ENCODE results near the gene RHBG.

Gene RHBG

DNA sequence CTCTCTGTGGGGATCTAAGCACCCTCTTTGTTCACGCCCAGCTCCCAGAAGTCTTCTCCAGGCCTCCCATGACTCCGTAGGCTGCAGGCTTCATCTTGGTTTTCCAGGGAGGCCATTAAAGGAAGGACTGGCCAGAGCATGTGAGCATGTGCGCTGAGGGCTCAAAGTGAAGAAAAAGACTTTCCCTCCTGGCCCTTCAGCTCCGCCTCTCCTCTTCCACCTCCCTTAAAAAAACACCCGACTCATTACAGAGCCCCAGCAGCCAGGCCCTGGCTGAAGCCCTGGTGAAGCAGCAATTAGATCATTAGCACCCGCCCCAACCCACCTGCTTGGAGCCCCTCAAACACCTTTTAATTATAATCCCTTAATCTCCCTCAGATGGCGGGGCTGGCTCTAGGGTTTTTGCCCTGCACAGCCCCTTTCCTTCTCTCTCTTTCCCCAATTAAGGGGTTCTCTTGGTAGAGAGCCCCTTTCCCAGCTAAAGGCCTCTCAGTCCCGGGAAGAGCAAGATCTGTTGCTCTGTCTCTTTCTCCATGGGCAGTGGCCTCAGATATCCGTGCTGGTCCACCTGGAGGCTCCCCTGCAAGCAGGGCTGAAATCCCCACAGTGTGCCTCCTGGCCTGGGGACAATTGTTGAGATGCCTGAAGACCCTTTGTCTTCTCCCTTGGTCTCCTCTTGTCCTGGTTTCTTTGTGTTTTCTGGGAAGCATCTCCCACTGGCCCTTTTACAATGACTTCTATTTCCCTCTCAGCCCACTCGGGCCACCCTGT lies 30.5 kb downstream of the RHBG start:
- Histone ChIP-seq H4K20me1 (ENCODE audit: insufficient read depth, low read length) (no peaks in the 10 kb centered on the region; the same call in 1 of the 2 replicates), H3K4me3 (ENCODE audit: low read depth in 1 of 2, low read length in 2 of 2) (no peak overlapping the region), H3K4me2 (ENCODE audit: insufficient read depth, low read length) (no peak overlapping the region), H2AFZ (ENCODE audit: low read depth, low read length) (no peak overlapping the region), H3K36me3 (ENCODE audit: insufficient read depth, low read length) (no peaks in the 10 kb centered on the region), H3K27ac (ENCODE audit: low read length) (no peak overlapping the region), H3K9ac (ENCODE audit: low read depth, low read length) (no peak overlapping the region), H3K4me1 (ENCODE audit: insufficient read depth, low read length) (no peaks in the 10 kb centered on the region), H3K79me2 (ENCODE audit: insufficient read depth, low read length) (no peaks in the 10 kb centered on the region), H3K27me3 (ENCODE audit: insufficient read depth, low read length, poor library complexity) (peaks cover 10% of the 10 kb centered on the region), H3K9me3 (ENCODE audit: insufficient read depth, low read length, severe bottlenecking) (no peaks in the 10 kb centered on the region)
- TF ChIP-seq EZH2 (IDR thresholded peaks at IDR 0.05; ENCODE audit: borderline replicate concordance, low read depth, low read length, severe bottlenecking): no peak
- TF ChIP-seq, protein P1, sequence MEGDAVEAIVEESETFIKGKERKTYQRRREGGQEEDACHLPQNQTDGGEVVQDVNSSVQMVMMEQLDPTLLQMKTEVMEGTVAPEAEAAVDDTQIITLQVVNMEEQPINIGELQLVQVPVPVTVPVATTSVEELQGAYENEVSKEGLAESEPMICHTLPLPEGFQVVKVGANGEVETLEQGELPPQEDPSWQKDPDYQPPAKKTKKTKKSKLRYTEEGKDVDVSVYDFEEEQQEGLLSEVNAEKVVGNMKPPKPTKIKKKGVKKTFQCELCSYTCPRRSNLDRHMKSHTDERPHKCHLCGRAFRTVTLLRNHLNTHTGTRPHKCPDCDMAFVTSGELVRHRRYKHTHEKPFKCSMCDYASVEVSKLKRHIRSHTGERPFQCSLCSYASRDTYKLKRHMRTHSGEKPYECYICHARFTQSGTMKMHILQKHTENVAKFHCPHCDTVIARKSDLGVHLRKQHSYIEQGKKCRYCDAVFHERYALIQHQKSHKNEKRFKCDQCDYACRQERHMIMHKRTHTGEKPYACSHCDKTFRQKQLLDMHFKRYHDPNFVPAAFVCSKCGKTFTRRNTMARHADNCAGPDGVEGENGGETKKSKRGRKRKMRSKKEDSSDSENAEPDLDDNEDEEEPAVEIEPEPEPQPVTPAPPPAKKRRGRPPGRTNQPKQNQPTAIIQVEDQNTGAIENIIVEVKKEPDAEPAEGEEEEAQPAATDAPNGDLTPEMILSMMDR (IDR thresholded peaks at IDR 0.05; ENCODE audit: borderline replicate concordance, extremely low read depth, low read length, poor library complexity, severe bottlenecking): no peak
- no peak for ATAC-seq (ENCODE audit: insufficient read depth, low read depth)
- no peak for DNase-seq

DNA sequence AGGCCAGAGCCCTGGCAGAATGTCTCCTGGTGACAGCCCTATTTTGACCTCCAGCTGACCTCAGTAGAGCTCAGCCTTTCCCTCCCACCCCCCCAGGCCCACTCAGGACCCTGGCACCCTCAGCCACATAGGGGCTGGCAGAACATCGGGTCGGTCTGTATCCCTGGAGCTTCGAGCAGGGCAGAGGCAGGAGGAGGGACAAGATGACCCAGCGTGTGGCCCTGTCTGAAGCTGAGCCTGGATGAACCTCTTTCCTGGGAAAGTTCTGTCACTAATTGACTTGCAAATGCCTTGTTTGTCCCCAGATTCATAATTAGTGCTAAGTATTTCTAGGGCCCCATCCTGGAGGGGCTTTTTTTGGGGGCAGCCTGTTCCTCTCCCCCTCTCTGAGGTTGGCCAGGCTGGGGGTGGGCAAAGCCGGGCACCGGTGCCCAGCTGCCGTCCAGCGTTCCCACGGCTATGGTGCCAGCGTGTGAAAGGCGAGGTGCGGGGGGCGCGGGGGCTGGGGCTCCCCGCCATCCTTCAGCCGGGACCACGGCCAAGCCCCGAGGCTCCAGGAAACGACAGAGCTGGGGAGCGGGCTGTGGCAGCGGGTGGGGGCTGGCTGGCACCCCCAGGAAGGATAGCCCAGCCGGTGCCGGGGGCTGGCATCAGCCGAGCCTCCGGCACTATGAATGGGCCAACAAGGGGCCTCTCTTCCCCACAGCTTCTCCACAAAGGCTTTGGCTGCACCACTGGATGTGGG lies 31.4 kb downstream of the RHBG start:
- Histone ChIP-seq H2AFZ (ENCODE audit: low read depth, low read length) (no peak overlapping the region), H3K79me2 (ENCODE audit: insufficient read depth, low read length) (no peaks in the 10 kb centered on the region), H3K9ac (ENCODE audit: low read depth, low read length) (no peak overlapping the region), H3K27ac (ENCODE audit: low read length) (no peak overlapping the region), H4K20me1 (ENCODE audit: insufficient read depth, low read length) (no peaks in the 10 kb centered on the region; the same call in 1 of the 2 replicates), H3K36me3 (ENCODE audit: insufficient read depth, low read length) (no peaks in the 10 kb centered on the region), H3K9me3 (ENCODE audit: insufficient read depth, low read length, severe bottlenecking) (no peaks in the 10 kb centered on the region), H3K4me2 (ENCODE audit: insufficient read depth, low read length) (no peak overlapping the region), H3K27me3 (ENCODE audit: insufficient read depth, low read length, poor library complexity) (peaks cover 10% of the 10 kb centered on the region), H3K4me1 (ENCODE audit: insufficient read depth, low read length) (no peaks in the 10 kb centered on the region), H3K4me3 (ENCODE audit: low read depth in 1 of 2, low read length in 2 of 2) (no peak overlapping the region)
- no peak for DNase-seq
- ATAC-seq (ENCODE audit: insufficient read depth, low read depth): no peak
- TF ChIP-seq, protein P1 (IDR thresholded peaks at IDR 0.05; ENCODE audit: borderline replicate concordance, extremely low read depth, low read length, poor library complexity, severe bottlenecking): no peak
- TF ChIP-seq EZH2 (IDR thresholded peaks at IDR 0.05; ENCODE audit: borderline replicate concordance, low read depth, low read length, severe bottlenecking): no peak

DNA sequence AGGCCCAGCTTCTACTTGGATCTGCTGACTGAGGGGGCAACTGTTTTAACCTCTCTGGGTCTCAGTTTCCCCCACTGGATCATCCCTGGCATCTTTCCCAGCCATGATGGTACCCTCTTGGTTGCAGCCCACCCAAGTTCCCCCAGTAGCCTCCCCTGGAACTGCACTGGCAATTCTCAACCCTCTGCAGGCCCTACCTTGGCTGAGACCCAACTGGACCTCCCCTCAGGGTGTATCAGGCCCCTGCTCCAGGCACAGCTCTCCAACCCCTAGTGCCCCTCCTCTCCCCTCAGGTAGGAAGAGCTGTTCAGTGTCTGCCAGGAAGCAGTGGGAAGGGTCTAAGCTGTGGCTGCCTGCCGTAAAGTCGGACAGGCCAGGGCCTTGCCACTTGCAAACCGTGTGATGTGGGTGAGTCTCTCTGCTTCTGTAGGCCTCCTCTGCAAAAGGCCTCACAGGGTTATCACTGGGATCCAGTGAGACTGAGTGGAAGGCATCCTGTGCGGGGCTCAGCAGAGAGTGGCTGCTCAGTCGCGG lies 32.1 kb downstream of the RHBG start:
- no peaks in the 10 kb centered on the region for H3K4me1 ChIP-seq (ENCODE audit: insufficient read depth, low read length)
- no peaks in the 10 kb centered on the region for H3K79me2 ChIP-seq (ENCODE audit: insufficient read depth, low read length)
- no peak for ATAC-seq (ENCODE audit: insufficient read depth, low read depth)
- no peak overlapping the region for H3K4me2 ChIP-seq (ENCODE audit: insufficient read depth, low read length)
- TF ChIP-seq, protein P1 (IDR thresholded peaks at IDR 0.05; ENCODE audit: borderline replicate concordance, extremely low read depth, low read length, poor library complexity, severe bottlenecking): no peak
- no peak overlapping the region for H3K4me3 ChIP-seq (ENCODE audit: low read depth in 1 of 2, low read length in 2 of 2)
- H3K36me3 ChIP-seq (ENCODE audit: insufficient read depth, low read length): no peaks in the 10 kb centered on the region
- peaks cover 16% of the 10 kb centered on the region for H3K27me3 ChIP-seq (ENCODE audit: insufficient read depth, low read length, poor library complexity)
- H3K9me3 ChIP-seq (ENCODE audit: insufficient read depth, low read length, severe bottlenecking): no peaks in the 10 kb centered on the region
- no peak overlapping the region for H3K9ac ChIP-seq (ENCODE audit: low read depth, low read length)
- H4K20me1 ChIP-seq (ENCODE audit: insufficient read depth, low read length): no peaks in the 10 kb centered on the region; the same call in 1 of the 2 replicates
- no peak overlapping the region for H2AFZ ChIP-seq (ENCODE audit: low read depth, low read length)
- DNase-seq: no peak
- no peak overlapping the region for H3K27ac ChIP-seq (ENCODE audit: low read length)
